Cerebellar nuclear complex (tissue), 1 donor: ENCODE measurements around the gene SLC22A23.

Source experiments
- DNase-seq, 2 experiments: peaks; one replicate each; lab custom pipeline; 2025; lab: John Stamatoyannopoulos, UW

Gene SLC22A23

GRCh38 chr6:3240595-3240994, 216.3 kb downstream of the SLC22A23 start:
- no peak for DNase-seq

GRCh38 chr6:3239110-3239830, 217.6 kb downstream of the SLC22A23 start:
- DNase-seq = no peak

DNA sequence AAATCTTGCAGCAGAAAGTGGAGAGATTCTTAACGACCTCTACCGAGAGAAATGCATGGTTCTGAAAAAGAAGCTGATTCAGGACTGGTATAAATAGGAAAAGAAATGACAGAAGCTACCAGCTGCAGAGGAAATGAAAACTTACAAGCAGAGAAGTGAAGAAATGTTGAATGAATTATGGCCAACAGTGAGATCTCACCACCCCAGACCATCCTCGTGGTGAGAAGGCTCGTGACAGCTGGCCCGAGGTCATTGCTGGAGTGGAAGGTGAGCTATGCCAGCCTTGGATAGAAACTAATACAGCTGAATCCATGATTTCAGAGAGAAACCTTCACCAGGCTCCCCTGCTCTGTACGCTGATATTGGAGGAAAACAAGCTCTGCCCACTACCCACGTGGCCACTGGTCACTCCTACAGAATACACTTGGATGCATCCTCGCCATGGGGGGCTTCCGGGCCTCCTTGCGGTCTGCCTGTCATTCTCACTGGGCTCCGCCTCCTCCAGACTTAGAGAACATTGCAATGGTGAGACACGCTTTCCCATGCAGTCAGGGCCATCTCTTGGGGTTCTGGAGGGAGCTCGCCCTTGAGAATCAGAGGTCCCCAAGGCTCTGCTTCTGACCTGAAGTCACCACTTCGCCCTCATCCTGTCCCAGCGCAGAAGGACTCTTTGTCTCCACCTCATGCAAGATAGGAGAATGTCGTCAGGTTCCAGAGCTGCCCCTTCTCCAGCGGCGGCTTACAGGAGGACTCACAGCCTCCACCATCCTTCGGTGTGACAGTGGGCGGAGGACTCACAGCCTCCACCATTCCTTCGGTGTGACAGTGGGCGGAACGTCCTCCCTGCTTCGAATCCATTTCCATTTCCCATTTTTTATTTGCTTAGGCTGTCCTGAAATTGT, 218.8 kb downstream of the SLC22A23 start:
- no peak for DNase-seq

- DNase-seq = no peak
Measured at GRCh38 chr6:3236005-3236404, 220.8 kb downstream of the SLC22A23 start.

DNA sequence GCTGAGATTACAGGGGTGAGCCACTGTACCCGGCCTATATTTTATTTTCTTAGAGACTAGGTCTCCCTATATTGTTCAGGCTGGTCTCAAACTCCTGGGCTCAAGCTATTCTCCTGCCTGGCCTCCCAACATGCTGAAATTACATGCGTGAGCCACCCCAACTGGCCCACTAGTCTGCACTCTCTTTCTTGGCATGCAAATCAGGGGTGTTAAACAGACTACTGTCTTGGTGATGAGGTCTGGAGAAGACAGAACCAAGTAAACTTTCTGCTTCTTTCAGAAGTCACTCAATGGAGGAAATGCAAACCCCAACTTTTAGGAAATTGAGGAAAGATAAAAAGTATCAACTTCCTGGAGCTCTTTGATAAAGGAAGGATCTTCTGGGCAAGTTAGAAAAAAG, 221.4 kb downstream of the SLC22A23 start:
- no peak for DNase-seq

DNA sequence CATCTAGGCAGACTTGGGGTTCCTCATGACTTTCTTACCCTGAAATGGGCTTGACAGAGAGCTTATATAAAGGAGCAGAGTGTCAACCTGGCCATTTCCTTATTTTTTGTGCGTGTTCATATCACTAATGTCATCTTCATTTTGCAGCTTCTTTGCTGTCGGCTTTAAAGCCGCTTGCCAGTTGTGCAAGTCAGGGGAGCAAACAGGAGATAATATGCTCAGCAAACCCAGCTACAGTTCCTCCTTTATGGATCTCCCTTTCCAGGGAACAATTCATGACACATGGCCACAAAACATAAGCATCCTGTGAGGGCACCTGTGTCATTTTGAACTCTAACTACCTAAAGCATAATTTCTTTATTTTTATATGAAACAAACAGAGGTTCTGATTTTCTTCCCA, 222.9 kb downstream of the SLC22A23 start:
- DNase-seq = no peak

- DNase-seq = no peak
Measured at GRCh38 chr6:3233321-3233720, 223.5 kb downstream of the SLC22A23 start.

- no peak for DNase-seq
Measured at GRCh38 chr6:3232017-3232945, 224.6 kb downstream of the SLC22A23 start.

GRCh38 chr6:3231247-3232016, 225.4 kb downstream of the SLC22A23 start:
- peak in 1 of 2 experiments; percentile 54 for DNase-seq

DNA sequence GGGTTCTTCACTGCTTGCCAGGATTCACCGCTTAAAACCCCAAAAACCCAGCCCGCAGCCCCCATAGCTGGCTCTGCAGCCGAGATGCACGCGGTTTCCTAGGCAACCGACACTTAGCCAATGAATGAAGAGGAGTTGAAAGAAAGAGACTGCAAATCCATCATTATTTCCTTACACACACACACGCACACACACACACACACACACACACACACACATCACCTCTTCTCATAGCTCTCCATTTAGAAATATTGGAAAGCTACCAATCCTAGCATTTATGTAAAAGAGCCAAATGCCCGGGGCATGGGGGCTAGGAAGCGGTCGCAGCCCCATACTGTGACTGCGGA, 226.0 kb downstream of the SLC22A23 start:
- DNase-seq = peak in 1 of 2 experiments; percentile 73

GRCh38 chr6:3230256-3230882, 226.5 kb downstream of the SLC22A23 start:
- DNase-seq = no peak

GRCh38 chr6:3229566-3230178, 227.2 kb downstream of the SLC22A23 start:
- no peak for DNase-seq

DNA sequence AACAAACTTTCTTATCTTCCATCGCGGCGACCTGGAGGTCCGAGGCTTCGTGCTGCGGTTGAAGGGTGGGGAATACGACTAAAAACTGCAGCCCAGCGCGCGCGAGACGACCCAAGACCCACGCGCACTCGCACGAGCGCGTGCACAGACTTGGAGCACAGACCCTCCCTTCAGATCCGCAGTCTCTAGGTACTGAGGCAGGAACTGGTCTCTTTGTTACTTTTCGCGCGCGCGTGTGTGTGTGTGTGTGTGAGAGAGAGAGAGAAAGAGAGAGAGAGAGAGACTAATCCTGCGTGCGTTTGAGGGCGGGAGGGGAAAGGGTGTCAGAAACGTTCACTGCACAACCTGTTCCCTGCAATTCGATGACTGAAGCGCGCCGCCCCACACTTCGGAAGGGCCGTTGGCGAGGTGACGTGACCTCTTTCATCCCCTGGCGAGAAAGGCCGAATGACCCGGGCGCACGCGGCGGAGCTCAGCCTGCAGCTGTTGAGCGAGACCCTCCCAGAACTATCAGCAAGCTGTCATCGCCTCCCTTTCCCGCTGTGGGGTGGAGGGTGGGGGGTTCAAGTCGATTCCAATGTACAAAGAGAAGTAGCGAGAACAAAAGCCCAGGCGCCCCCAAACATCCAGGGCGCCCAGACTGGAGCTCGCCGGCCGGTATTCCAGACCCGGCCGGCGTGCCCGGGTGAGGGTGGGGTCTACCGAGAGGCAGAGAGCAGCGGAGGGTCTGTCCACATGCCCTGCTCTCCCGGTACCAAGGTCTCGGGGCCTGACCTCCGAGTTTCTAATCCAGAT, 227.9 kb downstream of the SLC22A23 start:
- no peak for DNase-seq

DNA sequence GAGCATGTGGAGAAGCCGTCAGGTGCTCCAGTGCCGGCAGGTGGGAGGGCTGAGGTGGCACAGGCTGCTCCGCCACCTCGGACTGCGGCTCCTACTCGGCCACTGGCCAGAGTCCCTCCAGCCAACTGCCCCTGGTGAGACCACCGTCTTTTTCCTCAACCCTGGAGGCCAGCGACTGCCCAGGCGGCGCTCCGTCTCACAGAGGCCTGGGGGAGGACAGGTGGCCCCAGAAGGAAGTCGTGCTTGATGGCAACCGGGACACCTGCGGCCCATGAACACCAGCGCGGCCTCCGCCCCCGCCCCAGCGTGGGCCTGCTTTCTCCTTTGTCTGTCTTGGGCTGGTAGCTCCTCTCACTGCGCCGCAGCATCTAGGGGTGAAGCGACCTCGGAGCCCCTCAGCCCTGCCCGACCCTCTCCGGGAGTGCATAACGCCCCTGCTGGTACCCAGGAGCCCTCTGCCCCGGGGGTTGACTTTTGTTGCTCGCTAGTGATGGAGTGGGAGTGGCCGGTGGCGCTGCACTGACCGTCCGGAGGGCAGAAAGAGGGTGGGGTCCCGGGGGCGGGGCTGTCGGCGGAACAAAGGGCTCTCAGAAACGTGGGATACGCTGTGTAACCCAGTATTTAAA, 228.7 kb downstream of the SLC22A23 start:
- DNase-seq = no peak

DNA sequence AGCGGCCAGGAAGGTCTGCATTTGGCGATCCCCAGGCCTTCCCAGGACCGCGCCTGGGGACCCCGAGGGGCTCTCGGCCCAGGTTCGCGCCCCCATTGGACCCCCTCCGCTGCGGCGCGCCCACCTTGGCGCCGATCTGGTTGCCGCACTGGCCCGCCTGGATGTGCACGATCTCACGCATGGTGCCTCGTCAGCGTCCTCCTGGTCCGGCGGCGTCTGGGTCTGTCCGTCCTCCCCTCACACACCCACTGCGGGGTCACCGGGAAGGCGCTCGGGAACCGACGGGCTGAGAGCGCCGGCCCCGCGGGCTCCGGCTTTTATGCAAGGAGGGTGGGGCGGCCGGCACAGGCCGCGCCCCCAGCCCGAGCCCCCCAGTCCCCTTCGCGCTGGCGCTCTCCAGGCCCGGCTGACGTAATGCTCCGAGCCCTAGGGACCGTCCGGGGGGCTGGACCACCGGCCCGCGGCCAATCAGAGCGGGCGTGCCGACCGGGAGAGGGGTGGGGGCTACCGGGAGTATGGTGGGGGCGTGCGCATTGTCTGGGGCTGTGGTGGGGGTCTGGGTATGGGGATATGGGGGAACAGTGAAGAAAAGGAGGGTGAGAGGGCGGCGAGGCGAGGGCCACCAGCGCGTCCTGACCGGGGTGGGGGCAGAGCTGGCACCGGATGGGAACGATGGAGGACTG, 229.3 kb downstream of the SLC22A23 start, which contains the start of gene TUBB2B:
Gene TUBB2B, minus strand, starts transcription at position 291 of the 683 bp plus-strand sequence. Its CDS starts 110 bp downstream, at position 181.
- DNase-seq = no peak

GRCh38 chr6:3226481-3227362, 230.1 kb downstream of the SLC22A23 start:
- no peak for DNase-seq

DNA sequence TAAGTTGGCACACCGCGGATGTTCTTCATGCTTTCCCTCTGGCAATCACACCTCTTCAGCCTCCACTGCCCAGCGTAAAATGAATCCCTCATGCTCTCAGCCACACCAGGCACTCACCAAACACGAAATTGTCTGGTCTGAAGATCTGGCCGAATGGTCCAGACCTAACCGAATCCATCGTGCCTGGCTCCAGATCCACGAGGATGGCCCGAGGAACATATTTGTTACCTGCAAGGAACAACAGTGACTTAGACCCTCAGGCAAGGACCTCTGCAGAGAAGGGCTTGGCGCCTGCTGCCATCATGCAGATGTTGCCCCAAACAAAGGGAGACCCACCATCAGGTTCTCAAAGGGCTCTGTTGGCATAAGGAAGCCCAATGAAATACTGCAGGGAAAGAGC, 230.8 kb downstream of the SLC22A23 start:
- no peak for DNase-seq
